HG03558 (cell line): ENCODE measurements around the gene TRIM25.
"Not testable (repeated sequence)": the region's sequence is repeated elsewhere in the genome, so short reads cannot be mapped to it uniquely, and the experiment has no call there.

Experiments used
- ATAC-seq: cut with Tn5 transposase; IDR thresholded peaks from one replicate; pipeline ENCODE4 v1.9.1; 2021; ENCODE audit warnings: moderate number of reproducible peaks; ENCODE audit not compliant: unreplicated experiment; ENCODE audit errors: extremely low read depth

TRIM25 gene, protein sequence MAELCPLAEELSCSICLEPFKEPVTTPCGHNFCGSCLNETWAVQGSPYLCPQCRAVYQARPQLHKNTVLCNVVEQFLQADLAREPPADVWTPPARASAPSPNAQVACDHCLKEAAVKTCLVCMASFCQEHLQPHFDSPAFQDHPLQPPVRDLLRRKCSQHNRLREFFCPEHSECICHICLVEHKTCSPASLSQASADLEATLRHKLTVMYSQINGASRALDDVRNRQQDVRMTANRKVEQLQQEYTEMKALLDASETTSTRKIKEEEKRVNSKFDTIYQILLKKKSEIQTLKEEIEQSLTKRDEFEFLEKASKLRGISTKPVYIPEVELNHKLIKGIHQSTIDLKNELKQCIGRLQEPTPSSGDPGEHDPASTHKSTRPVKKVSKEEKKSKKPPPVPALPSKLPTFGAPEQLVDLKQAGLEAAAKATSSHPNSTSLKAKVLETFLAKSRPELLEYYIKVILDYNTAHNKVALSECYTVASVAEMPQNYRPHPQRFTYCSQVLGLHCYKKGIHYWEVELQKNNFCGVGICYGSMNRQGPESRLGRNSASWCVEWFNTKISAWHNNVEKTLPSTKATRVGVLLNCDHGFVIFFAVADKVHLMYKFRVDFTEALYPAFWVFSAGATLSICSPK

DNA sequence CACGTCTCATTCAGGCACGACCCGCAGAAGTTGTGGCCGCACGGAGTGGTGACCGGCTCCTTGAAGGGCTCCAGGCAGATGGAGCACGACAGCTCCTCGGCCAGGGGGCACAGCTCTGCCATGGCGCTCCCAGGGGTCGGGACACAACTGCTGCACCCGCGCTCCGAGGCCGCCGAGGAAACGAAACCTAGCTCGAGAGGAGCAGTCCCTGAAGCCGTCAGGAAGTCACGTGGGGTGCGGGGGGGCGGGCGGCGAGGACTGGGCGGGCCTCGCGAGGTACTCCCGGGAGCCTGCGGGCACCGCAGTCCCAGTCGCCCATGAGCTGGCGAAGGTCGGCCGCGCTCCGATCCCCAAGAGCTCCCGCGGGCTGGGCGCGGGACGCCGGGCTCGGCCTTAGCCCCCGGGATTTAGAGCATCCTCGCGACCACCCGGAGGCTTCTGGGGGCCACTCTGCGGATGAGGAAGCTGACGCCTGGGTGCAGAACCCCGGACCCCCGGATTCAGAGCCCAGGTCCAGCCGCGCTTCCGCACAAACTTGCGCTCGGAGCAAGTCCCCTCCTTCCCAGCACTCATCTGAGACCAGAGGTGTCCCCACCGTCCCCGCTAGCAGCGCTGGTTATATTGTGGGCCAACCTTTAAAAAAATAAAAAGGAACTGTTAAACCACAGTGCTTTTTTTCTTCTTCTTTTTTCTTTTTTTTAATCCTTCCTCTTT is at the start of gene TRIM25:
Gene TRIM25, minus strand, starts transcription at position 183 of the 714 bp plus-strand sequence. Its CDS starts 61 bp downstream, at position 122.
- no peak for ATAC-seq

DNA sequence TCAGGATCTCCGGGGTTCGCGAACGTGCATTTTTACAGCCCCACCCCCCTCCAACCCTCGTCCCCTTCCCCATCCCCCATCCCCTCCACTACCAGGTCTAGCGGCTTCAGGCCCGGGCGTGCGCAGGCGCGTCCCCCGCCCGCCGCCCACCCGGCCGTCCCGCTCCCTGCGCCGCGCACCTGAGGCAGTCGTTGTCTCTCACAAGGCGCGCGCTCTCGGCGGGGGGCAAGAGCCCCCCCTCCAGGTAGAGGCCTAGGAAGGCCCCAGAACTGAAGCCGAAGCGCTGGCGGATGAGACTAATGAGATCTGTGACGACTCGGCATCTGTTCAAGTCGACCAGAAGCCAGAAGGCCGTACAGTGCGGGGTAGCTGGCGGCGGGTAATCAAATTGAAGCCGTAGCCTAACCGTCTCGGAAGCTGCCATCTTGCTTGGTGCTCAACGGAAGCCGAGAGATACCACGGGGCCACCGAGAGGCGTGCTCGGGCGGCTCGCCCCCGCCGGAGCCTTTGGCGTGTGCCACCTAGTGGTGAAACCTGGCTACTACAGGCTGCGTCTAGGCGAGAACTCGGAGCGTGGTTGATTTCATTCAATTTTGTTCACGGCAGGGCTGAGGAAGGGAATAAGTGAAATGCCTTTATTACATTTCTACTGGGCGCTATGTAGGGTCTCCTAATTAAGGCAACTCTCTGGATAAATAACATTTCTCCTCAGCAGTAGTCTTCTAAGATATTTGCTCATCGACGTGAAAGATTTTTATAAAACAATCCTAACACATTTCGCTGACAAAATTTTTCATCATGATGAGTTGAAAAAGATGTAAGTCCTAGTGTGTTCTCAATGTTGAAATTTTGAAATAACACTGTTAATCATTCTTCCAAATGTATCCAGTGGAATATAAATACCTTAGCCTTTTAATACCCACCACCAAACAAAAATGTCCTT is 47.0 kb upstream of the TRIM25 start, which contains the start of gene COIL:
Gene COIL, minus strand, starts transcription at position 455 of the 943 bp plus-strand sequence. Its CDS starts 31 bp downstream, at position 424.
- peak; percentile 84 for ATAC-seq

DNA sequence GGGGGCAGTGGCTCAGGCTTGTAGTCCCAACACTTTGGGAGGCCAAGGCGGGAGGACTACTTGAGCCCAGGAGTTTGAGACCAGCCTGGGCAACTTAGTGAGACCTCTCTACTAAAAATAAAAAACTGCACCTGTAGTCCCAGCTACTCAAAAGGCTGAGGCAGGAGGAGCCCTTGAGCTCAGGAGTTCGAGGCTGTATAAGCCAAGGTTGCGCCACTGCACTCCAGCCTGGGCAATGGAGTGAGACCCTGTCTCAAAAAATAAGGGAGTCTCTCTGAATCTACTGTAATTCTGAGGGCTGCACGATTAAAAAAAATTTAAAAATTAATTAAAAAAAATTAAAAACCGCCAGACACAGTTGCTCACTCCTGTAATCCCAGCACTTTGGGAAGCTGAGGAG is 43.1 kb upstream of the TRIM25 start:
- ATAC-seq: no peak

DNA sequence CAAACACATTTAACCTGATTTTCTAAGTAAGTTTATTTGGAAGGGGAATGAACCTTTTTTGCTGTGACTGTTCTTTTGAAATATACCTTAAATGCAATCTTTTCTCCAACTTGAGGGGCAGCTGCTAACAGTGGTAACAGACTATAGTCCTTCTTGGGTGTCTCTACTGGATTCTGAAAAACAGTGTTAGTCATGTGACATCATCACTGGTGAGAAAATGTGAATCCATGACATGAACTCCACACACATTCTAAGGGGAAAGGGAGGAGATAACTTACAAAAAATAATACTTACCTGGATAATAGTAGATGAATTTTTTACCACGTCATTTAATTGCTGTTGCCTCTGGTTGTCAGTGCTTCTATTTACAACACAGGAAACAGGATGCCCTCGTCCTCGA is 35.7 kb upstream of the TRIM25 start:
- ATAC-seq: no peak

DNA sequence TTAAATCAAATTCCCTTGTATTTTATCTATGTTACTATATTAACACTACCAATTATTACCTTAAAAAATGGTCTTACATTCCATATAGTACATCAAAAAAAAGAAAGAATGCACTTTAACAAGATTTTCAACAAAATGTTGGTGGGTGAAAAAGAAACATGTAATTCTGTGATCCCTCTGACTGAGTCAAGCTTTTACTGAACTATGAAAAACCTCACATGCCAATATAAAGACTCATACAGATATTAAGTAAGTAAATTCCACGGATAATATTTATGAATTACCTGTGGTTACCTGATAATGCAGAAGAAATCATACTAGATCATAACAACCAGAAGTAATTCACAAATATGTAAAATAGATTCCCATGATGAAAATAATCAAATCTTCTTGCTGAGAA is 34.6 kb upstream of the TRIM25 start:
- no peak for ATAC-seq

DNA sequence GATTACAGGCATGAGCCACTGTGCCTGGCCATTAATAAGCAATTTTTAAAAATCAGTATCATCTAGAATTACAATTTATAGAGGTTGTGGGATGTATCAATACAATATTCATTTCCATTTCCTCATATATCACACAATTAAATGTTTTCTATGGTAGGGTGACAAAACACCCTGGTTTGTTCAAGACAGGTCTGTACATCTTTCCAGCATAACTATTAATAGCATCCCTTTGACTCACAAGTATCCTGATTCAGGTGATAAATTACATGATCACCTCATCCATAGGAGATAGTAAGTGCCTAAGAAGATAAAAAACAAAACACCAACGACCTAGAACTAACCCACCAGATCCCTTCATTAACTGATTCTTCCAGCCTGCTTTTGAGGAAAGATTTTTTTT is 33.9 kb upstream of the TRIM25 start:
- ATAC-seq: no peak

DNA sequence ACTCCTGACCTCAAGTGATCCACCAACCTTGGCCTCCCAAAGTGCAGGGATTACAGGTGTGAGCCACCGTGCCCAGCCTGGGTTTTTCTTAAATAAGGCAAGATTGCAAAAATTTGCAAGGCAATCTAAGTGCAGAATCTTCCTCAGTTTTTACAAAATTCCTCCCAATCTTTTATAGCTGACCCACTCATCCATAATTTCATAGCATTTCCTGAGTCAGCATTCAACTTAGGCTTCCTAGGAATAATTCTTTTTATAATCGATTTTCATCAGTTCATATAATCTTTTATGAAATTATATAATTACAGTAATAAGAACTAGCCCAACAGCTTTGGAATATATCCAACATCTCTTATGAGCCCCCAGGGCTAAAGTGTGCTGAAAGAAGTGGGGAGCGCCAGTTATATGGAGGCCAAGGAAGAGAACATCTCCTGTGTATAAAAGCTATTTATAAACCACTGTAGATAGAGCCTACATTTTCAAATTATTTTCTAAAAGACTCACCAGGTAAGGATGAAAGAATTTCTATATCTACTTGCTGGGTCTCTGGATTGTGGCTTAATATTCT is 32.2 kb upstream of the TRIM25 start:
- no peak for ATAC-seq

DNA sequence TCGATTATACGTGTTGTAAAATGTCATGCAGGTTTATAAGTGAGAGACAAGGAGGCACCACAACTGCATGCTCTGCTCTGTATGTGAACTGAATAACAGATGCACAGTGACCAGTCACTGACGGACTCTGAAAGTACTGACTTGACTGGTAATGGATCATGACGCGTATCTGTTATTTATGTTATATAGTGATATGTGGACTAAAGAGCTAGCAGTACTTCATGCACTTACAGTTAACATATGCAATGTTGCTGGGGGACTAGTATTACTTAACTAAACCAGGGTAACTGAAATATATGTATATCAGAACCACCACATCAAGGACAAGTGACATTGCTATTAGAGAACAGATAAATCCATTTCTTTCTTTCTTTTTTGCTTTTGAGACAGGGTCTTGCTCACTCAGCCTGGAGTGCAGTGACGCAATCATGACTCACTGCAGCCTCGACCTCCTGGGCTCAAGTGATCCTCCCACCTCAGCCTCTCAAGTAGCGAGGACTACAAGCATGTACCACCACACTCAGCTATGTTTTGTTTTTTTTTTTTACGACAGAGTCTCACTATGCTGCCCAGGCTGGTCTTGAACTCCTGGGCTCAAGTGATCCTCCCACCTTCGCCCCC is 29.8 kb upstream of the TRIM25 start:
- ATAC-seq: no peak

DNA sequence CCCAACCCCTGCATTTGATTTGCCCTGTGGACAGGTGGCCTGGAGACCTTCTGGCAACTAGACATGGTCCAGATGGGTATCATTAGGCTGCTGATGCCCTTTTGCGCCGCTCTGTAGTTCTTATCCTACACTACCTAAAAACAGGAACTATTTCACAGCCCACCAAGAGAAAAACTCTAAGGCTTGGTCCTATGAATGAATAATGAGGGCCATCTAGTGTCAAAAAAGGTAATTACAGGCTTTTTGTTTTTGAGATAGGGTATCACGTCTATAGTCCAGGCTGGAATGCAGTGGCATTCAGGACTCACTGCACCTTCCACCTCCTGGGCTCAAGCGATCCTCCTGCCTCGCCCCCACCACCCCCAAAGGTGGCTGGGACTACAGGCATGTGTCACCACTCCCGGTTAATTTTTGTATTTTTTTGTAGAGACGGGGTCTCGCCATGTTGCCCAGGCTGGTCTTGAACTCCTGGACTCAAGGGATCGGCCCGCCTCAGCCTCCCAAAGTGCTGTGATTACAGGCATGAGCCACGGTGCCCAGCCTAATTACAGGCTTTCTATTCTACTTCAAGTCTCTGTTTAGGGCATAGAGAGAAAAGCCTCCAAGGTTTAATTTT is 26.1 kb upstream of the TRIM25 start:
- ATAC-seq: no peak

DNA sequence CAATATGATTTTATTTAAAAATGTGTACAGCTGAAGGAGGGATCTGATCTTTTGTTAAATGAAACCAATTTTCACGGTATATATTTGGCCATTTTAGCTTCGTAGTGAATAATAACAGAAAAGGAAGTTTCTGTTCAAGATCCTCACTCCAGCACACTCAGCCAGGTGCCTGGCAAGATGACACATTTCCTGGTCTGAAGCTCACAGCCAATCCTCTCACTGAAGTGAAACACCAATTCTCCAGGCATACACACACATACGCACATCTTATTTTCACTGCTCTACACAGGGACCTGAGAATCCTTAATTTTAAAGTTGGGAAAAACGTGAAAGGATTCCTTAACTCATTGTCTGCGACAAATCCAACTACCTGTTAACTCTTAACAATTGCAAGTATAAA is 24.4 kb upstream of the TRIM25 start:
- not testable (repeated sequence) for ATAC-seq

DNA sequence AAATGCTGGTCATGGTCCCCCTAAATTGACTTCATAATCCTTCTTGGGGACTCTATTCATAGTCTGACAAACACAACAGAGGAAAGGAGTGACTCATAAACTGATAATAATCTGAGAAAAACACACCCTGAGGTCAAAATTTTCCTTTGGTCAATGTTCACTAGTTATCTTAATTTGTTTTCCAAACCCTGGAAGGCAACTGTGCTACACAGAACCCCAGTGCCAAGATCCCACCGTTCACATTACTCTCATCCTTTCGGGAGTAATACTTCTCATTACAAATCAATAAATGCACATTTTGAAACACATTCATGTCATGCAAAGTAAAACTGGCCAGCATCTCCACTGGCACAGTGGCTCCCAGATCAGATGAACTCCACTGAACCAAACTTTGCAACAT is 23.8 kb upstream of the TRIM25 start:
- no peak for ATAC-seq

DNA sequence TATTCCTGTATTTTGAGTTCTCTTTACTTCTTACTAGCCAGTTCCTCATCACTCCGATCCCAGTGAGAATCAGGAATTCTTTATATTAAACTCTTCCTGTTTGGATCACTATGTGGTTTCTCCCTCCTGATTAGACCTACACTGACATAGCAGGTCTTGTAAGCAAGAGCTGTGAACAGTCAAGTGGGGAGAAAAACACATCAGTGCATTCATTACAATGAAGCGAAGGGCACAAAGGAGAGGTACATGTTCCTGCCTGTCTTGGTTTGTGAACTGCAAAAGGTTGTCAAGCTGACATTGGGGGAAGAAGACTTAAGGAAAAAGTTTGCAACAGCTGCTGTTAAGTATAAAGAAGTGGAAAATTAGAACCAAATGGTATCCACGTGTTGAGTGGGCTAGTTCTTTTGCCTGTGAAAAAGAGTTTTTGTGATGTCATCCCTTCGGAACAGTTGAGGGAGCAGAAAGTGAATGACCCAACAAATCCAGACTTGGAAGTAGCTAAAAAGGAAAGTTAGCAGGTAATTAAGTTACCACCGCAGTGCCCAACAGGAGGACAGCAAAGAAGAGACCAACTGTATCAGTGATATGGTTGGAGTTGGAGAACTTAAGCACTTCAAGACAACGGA is 23.0 kb upstream of the TRIM25 start:
- no peak for ATAC-seq

DNA sequence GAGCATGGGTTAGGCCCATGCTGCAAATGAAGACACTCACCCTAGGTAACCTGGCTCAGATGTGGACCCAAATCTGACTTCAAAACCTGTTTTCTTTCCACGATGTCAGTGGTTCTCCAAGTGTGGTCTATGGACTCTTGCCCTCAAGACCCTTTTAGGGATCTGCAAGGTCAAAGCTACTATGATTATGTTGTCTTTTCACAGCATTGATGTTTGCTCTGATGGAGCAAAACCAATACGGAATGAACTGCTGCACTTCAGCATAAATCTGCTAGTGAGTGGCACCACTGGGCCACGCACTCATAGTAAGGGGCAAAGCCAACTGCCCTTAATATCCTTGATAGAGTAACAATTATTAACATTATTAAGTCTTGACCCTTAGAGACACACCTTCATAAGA is 21.6 kb upstream of the TRIM25 start:
- ATAC-seq: no peak

DNA sequence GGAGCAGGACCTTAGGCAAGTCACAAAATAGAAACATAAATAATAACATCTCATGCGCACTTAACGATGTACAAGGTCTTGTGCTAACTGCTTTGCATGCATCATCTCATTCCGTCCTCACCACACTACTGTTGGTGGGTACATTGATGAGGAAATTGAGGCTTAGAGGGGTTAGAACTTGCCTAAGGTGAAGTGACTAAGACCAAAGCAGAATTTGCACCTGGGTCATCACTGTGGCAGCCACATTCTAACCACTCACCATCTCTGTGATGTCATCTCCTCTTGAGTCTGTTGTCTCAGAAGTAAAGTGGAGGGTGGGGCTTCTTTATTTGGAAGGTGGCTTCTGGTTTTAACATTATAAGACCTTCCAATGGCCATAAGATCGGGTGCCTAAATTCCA is 20.4 kb upstream of the TRIM25 start:
- no peak for ATAC-seq

DNA sequence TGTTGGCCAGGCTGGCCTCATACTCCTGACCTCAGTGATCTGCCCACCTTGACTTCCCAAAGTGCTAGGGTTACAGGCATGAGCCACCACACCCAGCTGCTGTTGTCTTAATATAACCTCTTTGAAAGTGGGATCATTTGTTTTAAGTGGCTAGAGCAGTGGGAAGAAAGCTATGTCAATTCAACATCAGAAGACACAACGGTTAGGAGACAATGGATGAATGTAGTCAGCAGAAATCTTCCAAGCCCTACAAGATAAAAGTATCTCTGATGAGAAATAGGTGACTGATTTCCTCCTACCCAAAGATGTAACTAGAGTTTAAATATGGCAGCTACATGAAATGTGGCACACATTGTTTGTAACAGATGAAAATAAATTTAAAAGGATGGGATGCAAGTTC is 20.0 kb upstream of the TRIM25 start:
- ATAC-seq: no peak

DNA sequence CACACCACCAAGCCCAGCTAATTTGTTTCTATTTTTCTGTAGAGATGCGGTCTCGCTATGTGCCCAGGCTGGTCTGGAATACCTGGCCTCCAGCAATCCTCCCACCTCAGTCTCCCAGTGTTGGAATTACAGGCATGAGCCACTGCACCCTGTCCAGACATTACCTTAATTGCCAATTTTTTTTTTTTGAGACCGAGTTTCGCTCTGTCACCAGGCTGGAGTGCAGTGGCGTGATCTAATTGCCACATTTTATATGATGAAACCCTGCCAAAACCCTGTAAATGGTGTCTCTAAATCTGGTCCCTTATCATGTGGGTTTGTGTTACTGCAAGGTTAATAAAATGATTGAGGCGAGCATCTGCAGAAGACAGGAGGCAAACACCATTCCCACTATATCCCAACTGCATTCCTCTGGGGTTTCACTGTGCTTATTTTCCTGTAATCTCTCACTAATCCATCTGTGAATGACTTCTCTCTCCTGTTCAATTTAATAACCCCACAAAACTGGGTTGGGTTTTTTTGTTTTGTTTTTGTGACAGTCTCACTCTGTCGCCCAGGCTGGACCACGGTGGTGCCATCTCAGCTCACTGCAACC is 19.4 kb upstream of the TRIM25 start:
- no peak for ATAC-seq

DNA sequence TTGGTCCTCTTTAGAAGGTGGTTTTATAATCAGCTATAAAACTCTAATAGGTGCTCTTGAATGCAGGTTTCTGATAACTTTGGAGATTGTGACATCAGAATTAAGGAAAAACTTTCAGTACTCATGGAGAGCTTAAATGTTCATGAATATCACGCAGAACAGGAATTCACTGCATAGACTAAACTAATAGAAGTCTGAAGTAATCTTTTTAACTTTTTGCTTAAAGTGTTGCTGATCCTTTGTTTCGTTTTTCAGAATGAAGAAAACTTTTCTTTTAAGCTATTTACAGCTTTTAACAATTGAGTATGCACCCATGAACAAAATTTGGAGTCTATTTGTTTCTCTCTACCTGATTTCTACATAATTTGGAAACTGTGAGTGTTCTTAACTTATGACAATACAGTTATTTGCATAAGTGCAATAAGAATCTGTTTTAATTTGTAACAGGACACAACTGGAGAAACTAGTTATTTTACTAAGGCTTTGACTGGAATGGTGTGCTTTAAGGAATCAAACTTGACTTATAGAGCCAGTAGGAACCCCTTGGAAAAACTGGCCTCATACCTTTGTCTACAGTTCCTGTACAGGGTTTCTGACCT is 17.0 kb upstream of the TRIM25 start:
- no peak for ATAC-seq
